GM12873 (cell line): ENCODE measurements around the gene TTC28.

ENCODE experiments used
- TF ChIP-seq, protein P1 (sequence below): IDR thresholded peaks from 2 replicates; pipeline ENCODE4 v1.5.1; 2012; ENCODE audit warnings: low read depth, mild to moderate bottlenecking, moderate library complexity, low read length, control low read depth; ENCODE audit not compliant: insufficient read depth; ENCODE audit errors: missing control alignments

Gene TTC28

DNA sequence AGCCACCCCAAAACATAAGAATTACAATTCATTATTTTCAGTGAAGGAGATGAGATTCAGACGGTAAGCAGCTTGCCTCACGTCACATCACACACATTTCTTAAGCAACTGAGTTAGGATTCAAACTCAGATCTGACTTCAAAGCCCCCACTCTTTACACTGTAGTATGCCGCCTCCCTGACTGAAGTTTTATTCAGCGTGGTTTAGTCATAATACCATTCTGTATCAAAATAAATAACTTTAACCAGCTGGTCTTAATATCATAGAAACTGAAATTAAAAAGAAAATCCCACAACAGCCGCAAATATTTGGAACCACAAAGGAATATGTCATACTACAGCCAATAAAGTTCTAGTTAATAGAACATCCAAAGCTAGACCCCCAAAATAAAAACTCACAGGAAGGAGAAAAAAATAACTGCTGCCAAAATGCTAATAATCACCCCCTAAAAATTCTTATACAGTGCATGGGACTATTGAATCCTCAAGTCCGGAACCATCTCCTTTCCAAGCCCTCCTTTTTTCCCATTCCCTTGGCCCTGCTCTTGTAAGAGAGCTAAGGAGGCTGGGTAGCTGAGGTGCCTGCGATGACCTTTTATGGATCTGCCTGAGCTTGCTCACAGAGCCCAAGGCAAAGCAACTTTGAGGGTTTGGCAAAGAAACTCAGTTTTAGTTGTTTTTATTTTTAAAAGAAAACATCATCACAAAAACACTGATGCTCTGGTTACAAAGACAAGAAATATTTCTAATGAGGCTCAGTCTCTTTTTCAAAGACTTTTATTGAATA is 334.5 kb downstream of the TTC28 start:
- TF ChIP-seq, protein P1, sequence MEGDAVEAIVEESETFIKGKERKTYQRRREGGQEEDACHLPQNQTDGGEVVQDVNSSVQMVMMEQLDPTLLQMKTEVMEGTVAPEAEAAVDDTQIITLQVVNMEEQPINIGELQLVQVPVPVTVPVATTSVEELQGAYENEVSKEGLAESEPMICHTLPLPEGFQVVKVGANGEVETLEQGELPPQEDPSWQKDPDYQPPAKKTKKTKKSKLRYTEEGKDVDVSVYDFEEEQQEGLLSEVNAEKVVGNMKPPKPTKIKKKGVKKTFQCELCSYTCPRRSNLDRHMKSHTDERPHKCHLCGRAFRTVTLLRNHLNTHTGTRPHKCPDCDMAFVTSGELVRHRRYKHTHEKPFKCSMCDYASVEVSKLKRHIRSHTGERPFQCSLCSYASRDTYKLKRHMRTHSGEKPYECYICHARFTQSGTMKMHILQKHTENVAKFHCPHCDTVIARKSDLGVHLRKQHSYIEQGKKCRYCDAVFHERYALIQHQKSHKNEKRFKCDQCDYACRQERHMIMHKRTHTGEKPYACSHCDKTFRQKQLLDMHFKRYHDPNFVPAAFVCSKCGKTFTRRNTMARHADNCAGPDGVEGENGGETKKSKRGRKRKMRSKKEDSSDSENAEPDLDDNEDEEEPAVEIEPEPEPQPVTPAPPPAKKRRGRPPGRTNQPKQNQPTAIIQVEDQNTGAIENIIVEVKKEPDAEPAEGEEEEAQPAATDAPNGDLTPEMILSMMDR = no peak

DNA sequence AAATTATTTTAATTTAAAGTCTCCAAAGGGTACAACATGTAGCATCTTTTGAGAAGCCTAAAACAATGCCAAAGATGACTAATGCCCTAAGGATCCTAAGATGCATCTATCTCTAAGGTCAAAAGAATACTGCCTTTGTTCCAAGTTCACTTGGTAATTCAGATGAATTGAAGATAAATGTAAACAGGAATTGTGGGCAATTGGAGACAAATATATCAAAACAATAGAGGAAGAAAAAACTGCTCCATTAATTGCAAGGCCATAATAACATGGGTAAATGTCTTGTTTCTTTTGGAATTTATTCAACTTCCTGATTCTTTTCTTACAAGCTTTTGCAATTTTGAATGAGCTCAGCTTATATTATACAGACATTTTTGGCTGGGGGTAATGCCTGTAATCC is 338.6 kb downstream of the TTC28 start:
- TF ChIP-seq, protein P1 = no peak

DNA sequence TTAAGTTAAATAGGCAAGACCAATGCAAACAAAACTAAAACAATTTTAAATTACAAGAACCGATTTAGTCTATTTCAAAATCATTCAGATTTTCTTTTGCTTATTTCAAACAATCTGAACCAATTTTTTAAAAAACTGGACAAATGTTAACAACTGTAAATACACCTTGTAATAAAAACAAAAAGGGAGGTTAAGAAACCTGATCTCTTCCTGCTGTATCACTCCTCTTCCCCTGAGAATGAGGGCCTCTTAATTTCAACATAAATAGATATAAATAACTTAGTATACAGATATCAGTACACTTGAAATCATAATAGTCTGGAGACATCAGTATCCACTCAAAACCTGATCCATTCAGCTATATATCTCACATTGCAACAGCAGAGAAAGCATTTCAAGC is 346.6 kb downstream of the TTC28 start:
- TF ChIP-seq, protein P1 = no peak

DNA sequence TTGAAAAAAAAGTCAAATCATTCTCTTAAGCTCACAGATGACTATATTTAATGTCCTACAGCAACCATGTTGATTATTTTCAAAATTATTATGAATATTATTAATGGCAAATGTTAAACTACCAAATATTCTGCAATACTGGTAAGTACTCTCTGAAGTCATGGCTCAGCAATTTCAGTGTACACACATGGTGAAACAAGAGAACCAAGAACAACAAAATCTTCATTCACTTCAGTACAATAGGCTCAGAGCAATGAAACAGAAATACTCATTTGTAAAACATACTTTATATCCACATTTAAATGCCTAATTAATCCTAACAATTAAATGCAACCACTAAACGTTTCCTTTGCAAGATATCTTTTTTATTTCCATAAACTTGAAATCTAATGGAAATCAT is 347.2 kb downstream of the TTC28 start:
- TF ChIP-seq, protein P1 = no peak

DNA sequence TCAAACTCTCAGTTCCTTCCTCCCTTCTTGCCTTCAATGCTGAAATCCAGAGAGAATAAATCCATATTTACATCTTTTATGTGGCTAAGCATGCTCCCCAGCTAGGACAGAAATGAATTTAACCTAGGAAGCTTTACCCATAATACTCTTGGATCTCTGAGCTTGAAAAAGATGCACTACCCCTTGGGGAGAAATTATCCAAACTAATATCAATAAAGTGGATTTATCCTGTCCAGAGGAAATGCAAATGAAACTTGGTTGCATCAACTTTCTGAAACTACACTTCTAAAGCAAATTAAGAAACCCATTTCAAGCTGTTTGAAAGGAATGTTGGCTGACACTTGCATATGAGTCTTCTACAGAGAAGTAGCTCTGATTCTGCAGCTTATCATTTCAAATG is 347.9 kb downstream of the TTC28 start:
- TF ChIP-seq, protein P1 = no peak

DNA sequence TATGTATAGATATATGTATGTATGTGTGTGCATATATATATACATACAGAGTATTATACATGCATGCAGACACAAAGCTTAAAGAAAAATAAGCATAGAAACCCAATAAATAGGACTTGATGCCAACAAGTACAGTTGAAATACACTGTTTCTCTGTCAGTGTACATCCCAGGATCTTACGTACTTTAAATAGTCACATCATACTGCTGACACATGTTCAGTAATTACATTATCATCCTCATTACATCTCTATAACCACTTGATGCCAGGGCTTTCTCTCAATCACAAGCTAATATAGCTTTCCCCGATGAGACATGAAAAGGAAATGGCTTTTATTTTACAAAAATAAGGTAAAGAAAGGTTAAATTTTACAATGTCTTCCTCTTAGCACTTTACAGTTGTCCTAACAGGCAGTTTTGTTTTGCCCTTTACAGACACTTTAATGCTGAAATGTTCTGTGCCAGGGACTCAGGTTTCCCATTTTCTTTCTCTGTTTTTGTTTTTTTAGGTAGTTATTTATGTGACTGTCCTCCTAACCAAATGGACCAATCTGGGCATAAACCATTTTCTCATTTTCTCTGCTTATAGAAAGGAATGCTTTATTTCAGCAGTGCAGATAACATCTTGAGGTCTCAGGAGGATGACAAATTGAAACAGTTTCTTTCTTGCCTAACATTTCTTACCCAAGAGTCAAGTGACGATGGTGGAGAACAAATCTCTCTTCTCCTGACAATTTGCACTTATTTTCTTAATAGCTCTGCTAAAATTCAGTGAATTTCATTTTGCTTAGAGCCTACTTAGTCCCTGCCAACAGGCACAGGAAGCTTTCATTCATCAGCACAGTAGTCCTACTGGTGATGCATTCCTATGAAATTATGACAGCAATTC is 350.2 kb downstream of the TTC28 start:
- TF ChIP-seq, protein P1 = no peak

DNA sequence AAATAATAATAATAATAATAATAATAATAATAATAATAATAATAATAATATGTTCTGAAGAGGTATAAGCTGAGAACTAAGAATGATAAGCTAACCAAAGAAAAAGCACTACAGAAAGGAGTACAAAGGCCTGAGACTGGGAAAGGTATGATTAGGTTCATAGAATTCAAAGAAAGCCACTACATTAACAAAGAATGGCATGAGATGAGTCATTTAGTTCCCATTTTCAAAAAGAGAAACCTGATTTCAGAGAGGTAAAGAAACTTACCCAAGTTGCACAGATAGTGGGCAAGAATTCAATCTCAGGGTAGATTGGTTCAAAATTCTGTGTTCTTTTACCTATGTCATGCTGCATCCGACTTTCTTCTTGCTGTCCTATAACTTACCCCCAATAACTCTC is 350.9 kb downstream of the TTC28 start:
- TF ChIP-seq, protein P1 = no peak
